Nasal cavity respiratory epithelium epithelial cell of viscerocranial mucosa (primary cell): ENCODE data around the gene CTXN3. TPM values are rescaled to one million over a fixed set of nuclear protein-coding genes. Genes with fewer than 3 reads are reported as not detected.

Experiments
- total RNA-seq: library from RNA; depleted of rRNA; stranded (reverse); fragments of >200 nt; gene quantifications from 2 replicates; pipeline ENCODE4 v1.2.3, GENCODE V29; 2014

Gene CTXN3
- total RNA-seq = not detected in 2 replicates

DNA sequence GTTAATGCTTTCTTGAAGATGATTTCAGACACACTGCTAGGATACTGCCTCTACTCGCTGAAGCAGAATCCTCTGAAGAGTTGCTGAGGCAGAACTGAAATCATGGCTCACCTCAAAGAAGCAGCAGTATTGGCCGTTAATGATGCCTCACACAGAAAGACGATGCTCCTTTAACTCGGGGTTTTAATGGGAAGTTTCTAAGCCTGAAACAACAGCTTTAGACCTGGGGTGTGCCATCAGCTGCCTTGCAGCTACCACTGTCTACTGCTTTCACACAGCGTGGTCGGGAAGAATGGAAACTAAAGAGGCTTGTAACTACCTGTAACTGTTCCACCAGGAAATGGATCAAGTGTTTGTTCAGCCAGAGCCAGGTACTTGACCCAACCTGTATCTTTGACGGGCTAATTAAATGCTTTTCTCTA is at the start of gene CTXN3:
CTXN3 (plus strand) TSS at position 65 of the 422 bp plus-strand sequence. CDS start 8,440 bp downstream, outside the sequence.

DNA sequence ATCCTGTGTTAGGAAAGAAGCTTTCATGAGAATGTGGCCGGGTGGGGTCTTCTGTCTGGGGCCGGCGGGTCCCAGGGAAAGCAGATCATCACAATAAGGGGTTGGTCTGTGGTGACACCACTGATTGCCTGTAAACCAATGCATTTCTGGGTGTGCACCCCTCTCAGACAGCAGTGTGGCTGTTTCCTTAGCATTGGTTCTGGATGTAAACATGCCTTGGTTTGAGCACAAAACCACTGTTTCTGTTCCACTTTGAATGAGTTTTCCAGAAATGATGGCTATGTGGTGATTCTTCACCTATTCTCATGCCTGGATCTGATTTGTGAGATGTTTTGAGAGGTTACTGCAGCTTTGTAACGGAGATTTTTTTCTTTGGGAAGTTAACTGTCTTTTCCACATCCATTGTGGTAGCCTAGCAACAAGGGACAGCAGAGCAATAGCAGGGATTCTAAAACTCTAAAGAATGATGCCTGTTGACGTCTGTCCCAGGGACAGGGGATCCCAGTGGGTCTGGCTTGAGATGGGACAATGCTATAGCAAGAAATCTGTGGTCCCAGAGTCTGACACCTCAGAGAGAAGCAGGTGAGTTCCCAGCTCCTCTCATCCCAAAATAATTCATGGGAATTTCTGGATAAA is 54.2 kb downstream of the CTXN3 start, which contains the start of gene CCDC192:
CCDC192 (plus strand) TSS at position 466 of the 636 bp plus-strand sequence; CDS start at position 521, 55 bp downstream.

Other genes starting within 250 kb of the CTXN3 start
- 48.5 and 68.2 TPM in 2 replicates for gene PRRC1, start 131.4 kb upstream of the CTXN3 start, total RNA-seq
- gene CCDC192, start 54.3 kb downstream of the CTXN3 start, total RNA-seq = not detected in 2 replicates